ENCODE measurements around the gene COX6B2.

The COX6B2 gene

DNA sequence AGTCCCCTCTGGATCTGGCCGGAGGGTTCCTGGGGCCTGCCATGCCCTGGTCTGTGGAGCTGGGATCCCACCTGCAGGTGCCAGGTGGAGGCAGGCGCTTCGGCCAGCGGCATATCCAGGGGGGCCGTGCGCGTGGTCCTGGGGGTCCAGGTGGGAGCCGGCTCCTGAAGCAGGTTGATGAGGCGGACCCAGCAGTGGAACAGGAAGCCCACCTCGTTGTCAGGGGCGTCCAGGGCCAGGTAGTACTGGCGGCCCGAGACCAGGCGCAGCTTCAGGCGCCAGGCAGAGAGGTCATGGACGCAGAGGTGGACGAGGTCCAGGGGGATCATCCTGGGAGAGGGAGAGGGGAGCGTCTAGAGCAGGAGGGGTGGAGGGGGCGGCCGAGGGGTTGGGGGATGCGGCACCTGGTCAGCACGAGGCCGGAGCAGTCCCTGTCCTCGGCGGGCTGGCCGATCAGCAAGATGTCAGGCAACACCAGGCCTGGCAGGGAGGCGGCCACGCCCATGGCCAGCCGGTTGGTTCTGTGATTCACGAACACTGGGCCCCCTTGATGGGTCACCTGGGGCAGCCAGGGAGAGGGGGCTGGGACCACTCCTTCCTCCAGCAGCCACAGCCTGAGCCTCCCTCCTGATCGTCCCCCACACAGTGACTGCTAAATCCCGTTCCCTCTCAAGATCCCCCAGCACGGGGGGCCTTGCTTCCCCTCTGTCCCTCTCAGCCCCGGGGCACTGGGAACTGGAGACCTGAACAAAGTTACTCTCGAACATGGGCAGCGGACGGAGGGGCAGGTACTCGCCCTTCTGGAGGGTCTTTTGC, 7.9 kb upstream of the COX6B2 start:
- no peak for DNase-seq

DNA sequence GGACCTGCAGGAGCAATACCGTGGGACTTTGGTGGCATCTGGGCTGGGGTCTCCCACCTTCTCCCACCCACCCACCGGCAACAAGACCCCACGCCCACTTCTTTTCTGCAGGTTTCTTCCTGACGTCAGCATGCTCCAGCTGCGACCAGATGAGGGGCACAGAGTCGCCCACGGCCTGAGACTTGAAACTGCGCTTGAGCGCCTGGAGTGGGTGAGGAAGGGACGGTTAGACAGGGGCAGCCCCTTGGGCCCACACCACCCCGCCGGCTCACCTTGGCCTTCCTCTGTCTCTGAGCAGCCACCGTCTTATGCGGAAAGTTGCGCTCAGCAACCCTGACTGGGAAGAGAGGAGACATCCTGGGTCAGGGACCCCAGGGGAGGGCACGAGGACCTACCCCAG, 6.4 kb upstream of the COX6B2 start:
- no peak for DNase-seq

DNA sequence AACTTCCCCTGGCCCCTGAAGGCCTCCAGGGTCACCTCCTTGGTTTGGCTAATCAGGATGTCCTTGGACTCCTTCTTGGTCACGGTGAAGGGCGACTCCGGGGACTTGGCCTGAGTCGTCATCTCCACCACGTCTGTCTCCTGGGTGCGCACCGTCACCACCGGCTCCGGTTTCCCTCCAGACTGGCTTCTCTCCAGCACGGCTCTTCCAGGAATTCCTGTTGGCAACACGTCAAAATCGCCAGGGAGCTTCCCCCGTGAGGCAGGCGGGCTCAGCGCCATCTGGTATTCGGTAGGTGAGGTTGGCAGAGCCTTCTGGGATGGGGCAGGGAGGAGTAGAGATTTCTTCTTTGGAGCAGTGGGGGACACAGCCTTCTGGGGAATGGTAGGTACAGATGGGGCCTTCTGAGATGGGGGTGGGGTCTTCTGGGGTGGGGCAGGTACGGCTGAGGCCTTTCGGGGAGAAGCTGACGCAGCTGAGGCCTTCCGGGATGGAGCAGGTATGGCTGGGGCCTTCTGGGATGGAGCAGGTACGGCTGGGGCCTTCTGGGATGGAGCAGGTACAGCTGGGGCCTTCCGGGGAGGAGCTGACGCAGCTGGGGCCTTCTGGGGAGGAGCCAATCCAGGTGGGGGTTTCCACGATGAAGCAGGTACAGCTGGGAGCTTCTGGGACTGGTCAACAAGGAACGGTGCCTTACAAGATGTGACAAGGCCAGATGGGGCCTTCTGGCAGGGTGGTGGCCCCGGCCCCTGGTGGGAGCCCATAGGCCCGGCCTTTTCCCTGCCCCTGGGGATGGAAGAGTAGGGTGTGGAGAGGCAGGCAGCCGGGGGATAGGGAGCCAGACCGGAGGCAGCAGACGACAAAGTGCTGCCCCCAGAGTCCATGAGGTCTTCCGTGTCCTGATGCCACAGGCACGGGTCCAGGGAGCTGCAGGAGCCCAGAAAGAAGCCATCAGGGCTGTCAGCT, 4.7 kb upstream of the COX6B2 start:
- DNase-seq: no peak

DNA sequence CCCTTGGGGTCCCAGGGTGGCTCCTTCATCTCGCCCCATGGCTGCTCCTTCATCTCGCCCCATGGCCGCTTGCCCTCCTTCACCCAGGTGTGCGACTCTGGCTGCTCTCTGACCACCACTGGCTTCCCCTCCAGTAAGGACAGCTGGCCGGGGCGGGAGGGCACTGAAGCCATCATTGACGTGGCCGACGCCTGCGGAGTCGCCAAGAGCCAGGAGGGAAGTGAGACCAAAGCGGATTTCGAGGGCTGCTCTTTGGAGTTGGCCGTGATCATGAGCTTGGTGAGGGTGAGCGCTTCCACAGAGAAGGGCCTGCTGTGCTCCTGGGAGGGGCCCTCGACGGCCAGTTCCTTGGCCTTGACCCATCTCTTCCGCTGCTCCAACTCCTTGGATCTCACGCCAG, 4.0 kb upstream of the COX6B2 start:
- no peak for DNase-seq

DNA sequence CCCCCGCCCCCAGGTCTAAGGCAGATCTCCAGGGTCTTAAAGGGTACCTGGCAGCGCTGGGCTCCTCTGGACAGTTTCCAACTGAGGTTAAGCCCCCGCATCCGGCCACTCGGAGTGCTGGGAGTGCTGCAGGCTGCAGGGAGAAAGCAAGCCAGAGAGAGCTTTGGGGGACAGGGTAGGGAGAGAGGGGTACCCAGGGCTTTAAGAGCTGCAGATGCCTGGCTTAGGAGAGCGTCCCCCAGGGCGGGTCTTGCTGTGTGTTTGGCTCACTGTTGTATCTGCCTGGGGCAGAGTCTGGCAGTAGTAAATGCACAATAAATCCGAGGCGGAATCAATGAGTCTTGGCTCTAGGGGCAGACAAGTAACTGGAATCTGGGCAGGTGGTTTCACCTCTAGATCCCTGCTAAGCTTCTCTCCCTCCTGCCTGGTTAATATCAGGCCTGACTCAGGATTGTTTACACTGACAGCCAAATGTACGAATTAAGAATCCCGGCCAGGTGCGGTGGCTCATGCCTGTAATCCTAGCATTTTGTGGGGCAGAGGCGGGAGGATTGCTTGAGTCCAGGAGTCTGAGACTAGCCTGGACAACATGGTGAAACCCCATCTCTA, 798 bp upstream of the COX6B2 start:
- DNase-seq: no peak

DNA sequence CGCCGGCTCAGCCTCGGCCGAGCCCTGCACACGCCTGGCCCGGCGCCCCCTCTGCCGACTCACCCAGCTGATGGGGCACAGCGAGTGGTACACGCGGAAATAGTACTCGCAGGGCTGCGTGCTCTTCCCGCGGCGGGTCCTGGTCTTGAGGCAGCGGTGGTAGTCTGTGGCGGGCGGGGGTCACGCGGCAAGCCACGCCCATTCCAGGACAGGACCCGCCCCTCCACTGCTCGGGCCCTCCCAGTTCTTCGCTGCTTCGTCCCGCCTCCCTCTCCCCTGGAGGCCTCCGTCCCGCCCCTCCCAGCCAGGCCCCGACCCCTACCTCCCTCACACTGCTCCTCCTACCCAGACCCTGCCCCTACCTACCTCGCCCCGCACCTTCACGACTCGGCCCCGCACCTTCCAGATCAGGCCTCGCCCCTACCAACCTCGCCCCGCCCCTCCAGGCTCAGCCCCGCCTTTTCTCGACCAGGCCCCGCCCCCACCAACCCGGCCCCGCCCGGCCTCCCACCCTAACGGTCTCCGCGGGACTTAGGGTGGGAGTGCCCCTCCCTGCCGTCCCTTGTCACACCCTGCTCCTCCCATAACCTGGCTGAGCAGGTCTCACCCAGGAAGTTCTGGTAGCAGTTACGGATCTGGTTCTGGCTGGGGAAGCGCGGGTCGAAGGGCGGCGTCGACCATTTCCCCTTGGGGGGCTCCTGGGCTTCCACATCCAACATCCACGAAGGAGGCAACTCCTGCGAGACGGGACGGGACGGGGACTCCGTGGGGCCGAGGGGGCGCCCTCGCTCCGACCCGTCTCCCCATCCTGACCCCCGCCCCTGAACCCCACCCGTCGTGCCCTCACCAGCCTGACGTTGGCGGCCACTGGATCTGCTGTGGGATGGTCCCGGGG, 469 bp downstream of the COX6B2 start:
- peak; percentile 67 for DNase-seq

DNA sequence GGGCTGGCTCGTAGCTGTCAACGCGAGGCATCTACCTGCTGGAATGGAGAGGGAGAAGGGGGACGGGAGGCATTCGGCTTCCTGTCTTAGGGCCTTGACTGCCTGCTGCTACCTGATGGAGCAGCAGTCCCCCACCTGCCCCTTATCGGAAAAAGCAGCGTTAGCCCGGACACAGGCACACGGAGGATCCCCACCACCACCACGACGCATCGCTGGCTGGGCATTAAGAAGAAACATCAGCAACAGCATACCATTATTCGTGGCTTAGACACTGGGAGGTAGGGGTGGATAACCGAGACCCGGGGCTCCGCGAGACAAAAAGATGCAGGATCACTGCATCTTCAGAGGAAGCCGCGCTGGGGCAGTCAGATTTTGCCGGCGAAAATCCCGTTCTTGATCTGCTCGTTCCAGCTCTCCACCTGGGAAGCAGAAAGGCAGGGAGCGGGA, 1.1 kb downstream of the COX6B2 start:
- DNase-seq: no peak

DNA sequence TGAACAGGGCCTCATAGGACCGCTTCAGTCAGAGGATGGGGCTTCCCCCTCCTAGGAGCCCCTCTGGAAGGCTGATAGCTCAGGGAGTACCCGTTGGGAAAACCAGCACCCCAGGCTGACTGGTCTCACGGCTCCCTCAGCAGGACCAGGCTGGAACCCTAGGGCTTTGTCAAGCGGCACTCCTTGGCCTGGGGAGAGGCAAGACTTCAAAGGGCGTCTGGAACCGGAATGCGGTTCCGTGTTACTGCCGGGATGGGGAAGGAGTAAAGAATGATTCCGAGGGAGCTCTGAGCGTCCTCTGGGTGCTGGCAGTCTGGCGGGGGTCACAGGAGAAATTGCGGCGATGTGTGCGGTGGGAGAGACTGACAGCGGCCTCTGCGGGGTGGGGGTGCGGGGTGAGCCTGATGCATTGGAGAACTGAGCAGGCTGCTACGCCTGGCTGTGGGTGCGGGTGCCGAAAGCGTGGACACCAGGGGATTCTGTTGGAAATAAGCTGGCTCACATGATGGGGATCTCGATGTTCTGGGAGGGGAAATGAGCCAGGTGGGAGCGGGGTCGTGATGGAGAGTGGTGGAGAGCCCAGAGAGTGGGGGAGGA, 1.9 kb downstream of the COX6B2 start:
- no peak for DNase-seq

DNA sequence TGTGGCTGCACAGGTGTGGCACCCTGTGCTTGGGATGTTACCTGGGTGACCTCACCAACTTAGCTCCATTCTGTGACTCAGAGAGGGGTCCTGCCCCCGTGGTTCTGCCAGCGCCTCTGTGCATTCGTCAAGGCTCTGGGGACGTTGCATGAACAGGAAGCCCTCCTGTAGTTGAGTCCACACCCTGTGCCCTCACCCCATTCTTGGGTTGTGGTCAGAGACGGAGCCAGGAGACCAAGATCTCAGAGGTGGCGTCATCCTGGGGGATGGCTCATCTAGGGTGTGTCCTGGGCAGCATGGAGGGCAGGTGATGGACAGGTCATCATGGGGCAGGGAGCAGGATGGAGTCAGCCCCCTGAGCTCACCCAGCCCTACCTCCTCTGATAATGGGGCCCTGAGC, 2.5 kb downstream of the COX6B2 start:
- DNase-seq: no peak

DNA sequence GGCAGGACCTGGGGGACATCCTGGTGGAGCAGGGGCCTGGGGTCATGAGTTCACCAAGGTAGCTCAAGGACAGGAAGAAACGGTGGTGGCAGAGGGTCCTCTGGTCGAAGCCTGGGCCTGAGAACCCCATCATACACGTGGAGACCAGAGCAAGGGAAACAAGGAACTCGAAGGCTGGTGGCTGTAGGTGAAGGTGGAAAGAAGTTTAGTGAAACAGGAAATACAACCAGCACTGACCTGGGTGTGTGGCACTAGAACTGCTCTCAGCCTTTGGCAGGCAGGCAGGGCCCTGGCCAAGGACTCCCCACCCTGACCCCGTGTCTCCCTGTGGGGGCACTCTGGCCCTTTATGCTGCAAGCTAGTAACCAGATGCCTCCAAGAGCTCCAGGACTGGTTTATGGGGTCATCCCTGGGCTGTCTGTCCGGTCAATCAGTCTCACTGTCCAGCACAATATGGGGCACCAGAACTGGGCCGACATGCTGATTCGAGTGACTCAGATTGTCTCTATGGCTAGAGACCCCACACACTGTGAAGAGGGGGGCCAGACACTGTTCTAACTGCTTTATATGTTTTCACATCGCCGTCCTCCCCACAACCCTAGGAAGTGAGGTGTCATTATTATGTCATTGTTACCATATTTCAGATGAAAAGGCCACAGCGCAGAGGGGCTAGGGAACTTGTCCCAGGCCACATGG, 3.8 kb downstream of the COX6B2 start:
- no peak for DNase-seq

DNA sequence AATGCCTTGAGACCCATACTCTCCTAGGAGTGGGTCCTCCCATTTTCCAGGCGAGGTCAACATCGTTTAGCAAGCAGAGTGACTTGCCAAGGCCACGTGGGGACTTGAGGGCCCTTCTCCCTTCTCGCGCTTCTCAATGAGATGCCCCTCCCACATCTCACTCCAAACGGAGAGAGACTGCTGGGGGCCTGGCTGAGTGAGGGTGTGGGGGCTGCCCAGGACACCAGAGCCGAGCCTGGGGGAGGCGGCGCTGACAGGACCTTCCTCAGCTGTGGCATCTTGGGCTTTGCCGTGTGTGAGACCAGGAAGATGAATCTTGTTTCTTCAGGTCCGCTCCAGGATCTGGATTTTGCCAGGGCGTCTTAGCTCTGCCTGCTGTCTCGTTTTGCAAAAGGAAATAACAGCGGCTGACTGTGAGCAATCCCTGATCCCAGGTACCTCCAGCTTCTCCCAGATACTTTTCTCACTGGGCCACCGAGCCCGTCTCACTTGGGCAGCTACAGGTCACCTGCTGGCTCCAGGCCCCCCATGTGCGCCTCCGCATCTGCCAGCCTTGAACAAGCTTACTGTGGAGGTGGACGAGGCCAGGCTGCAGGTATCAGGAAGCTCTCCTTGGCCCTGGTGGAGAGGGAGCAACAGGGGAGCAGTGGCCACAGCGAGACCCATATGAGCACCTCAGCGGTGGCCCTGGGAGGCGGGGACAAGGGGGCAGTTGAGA, 6.0 kb downstream of the COX6B2 start:
- DNase-seq: no peak

DNA sequence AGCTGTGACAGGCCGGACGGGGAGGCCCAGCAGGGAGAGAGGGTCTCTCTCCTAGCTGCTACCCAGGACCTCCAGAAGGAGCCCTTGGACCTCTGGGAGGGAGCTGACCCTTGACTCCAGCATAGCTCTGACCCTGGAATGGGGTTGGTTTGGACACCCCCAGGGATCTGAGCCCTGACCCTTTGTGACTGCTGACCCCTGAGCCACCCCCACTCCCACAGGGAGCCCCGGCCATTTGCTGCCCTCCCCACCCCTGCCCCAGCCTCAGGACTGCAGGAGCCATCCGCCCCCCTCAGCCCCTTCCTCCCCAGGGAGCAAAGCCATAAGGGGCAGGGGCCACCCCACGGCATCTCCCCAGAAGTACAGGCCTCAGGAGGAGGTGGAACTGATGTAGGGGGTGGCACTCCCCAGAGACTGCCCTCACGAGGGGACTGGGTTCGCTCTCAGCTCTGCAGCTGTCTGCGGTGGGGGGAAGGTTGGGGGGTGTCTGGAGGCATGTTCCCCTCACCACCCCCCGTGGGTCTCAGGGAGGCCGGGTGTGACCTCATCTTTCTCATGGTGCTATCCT, 7.0 kb downstream of the COX6B2 start:
- DNase-seq: no peak

DNA sequence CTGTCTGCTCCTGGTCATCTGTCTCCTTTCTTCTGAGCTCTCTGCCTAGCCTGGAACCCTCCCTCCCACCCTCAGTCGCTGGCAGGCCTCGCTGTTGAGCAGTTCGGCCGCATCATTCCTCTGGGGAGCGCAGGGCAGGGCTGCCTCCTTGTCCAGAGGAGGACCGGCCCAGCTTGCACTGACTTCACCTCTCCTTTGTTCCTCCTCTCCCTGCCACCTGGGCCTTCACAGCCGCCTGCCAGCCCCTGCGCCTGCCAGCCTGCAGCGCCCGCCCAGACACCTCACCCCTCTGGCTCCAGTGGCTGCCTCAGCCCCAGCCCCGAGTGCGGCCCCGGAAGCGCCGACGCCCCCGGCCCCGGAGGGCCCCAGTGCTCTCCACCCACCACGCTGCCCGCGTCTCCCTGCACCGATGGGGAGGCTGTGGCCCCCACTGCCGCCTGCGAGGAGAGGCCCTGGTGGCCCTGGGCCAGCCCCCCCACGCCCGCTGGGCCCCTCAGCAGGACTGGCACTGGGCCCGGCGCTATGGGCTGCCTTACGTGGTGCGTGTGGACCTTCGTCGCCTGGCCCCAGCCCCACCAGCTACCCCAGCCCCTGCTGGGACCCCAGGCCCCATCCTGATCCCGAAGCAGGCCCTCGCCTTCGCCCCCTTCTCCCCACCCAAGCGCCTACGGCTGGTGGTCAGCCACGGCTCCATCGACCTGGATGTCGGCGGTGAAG, 7.6 kb downstream of the COX6B2 start:
- DNase-seq: no peak

DNA sequence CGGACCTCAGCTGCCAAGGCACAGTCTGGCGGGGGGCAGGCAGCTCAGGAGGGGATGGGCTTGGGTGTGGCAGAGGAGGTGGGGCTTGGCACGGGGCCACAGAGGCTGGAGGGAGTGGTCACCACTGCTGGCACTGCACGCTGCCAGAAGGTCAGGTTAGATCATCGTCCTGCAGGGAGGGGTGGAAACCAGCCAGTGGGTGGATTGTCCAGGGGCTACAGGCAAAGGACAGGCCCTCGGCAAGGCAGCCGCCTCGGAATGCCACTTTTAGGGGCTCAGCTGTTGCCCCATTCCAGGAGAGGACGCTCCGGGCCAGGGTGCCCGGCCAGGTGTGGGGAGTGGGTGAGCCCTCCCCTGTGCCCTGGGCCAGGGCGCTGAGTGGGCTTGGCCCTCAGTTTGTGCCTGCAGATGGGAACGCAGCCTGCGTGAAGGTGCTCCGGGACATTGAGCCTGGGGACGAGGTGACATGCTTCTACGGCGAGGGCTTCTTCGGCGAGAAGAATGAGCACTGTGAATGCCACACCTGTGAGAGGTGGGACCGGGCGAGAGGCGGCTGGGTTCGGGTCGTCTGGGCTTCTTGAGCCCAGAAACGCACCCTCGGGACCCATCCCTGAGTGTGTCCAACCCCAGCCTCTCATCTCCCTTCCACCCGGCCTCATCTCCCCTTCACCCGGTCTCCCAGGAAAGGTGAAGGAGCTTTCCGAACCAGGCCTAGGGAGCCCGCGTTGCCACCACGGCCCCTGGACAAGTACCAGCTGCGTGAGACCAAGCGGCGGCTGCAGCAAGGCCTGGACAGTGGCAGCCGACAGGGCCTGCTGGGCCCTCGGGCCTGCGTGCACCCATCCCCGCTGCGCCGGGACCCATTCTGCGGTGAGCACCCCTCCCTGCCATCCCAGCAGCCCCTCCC, 8.4 kb downstream of the COX6B2 start:
- no peak for DNase-seq

DNA sequence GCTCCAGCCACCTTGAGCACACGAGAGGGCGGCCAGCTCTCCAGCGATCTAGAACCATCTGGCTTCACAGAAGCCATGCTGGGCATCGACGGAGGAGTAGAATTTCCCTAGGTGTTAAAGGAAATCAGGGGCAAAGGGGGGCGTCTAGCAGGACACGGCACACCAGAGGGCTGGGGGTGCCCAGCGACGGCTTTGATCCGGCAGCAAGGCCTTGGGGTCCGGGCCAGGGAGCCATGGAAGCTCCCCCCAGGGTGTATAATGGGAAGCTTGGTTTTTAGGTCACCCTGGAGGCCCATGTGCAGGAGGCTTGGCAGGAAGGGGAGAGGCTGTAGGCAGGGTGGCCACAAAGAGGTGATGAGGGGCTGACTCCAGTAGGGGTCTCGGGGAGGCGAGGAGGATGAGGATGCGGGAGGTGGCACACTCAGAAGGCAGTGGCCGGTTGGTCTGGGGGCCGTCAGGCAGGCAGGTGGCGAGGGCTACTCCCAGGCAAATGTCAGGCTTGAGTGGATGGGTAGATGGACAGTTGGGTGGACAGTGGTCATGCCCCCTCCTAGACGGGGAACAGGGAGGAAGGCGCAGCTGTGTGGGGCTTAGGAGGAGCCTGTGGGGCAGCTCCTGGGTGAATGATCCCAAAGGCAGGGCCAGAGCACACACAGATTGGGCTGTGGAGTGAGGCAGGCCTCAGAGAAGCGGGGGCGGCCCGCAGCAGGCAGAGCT, 9.3 kb downstream of the COX6B2 start:
- DNase-seq: no peak

DNA sequence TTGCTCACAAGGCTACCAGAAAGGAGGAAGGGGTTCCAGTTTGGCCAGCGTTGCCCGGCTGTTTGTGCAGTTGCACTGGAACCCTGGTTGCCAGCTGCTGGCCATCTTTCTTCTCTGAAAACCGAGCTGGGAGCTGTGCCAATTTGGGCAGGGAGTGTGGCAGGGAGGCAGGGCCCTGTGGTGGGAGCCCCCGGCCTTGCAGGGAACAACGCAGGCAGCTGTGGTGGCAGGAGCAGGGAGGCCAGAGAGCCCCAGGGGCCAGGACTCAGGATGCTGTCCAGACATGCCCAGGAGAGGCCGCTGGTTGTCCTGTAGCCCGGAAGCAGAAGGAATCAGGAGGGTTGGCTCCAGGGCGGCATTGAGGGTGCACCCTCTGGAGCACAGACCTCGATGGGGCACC, 10.1 kb downstream of the COX6B2 start:
- DNase-seq: no peak

DNA sequence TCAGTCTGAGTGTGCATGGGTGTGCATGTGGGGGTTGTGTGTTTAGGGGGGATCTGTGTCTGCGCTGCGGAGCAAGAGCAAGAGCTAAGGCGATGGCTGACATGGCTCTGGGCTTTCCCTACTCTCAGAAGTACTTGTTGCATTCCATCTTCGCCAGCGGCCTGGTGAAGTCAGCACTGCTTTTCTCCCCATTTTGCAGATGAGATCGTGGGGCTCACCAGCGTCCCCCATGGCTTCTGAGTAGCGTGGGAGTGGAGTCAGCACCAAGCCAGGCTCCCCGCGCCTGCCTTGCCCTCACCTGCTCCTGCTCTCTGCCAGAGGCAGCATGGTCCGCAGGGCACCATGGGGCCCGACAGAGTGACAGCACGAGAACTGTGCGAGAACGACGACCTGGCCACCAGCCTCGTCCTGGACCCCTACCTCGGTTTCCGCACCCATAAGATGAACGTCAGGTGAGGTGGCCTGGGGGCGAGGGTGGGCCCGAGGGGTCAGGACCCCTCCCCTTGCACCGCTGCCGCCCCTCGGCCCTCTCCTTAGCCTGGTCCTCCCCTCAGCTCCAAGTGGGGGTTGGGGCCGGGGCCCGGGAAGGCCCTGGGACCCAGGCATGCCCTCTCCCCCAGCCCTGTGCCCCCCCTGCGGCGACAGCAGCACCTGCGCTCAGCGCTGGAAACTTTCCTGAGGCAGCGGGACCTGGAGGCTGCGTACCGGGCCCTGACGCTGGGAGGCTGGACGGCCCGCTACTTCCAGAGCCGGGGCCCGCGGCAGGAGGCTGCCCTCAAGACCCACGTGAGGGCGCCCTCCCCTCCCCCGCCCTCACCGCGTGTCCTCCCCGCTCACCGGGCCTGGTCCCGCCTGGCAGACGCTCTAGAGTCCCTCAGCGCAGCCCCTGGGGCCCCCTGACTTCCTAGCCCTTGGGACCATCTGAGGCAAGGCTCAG, 12.7 kb downstream of the COX6B2 start:
- DNase-seq: no peak
